HG02678 (cell line): Measurements from ENCODE around the gene ZFHX3.

Experiments used
- ATAC-seq: cut with Tn5 transposase; IDR thresholded peaks from one replicate; pipeline ENCODE4 v1.9.1; 2021; ENCODE audit warnings: mild to moderate bottlenecking, moderate library complexity; ENCODE audit not compliant: unreplicated experiment

ZFHX3 gene

DNA sequence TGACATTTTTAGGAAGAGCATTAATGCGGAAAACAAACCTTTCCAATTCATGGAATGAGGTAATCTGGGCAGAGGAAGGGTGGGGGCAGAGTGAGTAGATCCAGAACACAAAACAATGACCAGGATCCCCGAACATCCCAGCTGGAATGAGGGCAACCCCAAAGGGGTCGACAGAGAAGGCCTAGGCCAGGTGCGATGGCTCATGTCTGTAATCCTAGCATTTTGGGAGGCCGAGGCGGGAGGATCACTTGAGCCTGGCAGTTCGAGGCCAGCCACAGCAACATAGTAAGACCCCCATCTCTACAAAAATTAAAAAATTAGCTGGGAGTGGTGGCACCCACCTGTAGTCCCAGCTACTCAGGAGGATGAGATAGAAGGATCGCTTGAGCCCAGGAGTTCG, 64.7 kb downstream of the ZFHX3 start:
- no peak for ATAC-seq

DNA sequence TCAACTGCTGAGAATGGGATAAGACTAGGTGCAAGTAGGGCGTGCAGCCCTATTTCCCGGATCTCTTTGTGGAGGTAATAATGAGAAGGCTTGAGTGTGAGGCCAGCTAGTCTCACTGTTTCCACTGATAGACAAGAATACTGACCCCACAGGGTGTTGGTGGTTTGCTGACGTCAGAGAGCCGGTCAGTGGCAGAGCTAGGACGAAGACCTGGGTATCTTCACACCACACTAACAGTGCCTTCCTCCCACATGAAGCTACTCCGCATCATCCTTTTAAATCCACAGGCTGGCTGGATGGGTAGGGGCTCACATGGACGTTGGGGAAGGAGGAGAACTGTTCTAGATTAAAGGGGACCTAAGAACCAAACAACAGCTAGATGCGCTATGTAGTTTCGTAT, 68.0 kb downstream of the ZFHX3 start:
- no peak for ATAC-seq

DNA sequence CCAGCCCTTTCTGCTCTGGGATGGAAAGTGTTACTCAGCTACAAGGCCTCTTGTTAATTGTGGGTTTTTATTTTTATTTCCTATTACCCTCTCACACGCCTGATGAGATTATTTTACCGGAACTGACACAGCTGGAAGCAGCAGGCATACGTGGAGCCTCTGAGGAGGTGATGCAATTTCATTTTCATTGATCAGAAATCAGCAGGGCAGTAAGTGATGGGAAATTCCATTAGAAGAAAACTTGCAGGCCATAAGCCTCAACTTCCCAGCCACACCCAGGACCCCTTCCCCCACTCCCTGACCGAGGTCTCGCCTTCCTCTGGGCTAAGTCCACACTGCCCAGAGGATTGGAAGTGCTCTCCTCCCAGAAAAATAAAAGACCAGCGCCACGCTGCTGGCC, 69.7 kb downstream of the ZFHX3 start:
- no peak for ATAC-seq

DNA sequence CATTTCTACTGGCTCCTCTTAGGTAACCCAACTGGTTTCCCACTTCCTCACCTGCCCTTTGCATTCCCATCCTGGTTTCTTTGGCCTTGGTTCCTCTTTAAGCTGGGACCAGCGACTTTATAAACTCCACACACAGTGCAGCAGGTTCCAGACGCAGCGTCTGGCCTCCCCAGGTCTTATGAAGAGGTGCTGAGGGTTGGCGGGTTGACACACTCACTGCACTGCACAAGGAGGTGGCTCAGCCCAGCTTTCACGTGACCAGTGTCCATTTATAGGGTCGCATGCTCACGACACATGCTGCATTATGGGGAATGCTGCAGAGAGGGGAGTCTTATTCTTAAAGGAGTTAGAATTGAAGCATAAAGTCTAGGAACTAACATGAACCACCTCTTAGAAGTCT, 70.8 kb downstream of the ZFHX3 start:
- ATAC-seq, result no peak

DNA sequence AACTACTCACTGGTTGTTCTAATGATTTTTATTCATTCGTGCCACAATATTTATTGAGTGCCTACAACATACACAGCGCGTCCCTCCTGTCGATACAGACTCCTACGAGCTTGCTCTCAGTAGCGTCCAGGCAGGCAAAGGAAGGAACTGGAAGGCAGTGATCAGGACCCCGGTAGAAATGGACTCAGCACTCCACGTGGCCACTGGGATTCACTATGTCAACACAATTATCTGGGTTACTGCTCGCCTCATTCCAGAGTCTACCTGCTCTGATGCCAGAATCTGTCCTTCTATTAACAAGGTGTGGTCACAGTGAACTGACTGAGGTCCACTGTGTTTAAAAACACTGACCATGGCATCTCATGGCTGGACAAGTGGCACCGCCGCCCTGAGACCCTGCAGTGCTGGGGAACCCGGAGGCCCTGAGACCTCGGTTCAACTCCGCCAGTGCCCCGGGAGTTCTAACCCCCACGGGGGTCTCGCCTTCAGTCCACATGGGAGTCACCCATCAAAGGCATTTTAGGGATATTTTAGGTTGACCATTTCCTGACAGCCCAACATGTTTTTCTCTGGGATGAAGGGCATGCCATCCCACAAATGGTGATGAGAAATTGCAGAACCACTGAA, 71.4 kb downstream of the ZFHX3 start:
- ATAC-seq, result no peak

DNA sequence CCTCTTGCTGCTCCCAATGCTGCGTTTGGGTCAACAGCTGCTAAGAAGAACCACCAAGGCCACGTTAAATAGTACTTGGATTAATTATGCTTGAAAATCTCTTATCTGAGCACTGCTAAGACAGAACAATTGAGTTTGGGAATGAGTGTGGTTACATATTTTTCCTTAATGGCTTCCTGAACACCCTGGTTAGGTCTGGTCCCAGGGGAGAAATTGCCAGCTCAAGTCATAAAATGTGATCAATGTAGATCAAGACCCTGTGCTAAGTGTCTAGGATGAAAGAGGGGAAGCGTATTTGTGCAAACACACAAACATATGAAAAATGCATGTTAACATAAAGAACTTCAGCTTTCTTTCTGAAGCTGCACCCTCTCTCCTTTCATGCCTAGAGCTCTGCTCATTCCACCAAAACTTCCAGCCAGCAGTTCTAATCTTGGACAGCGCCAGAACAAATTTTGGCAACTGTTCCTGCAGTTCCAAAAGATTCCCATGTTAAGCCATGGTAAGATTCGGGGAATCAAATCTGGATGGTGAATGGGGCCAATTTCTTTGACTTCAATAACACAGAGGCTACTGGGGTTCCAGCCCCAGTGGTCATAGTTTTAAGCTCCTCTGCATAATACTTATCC, 72.0 kb downstream of the ZFHX3 start:
- ATAC-seq, result no peak

DNA sequence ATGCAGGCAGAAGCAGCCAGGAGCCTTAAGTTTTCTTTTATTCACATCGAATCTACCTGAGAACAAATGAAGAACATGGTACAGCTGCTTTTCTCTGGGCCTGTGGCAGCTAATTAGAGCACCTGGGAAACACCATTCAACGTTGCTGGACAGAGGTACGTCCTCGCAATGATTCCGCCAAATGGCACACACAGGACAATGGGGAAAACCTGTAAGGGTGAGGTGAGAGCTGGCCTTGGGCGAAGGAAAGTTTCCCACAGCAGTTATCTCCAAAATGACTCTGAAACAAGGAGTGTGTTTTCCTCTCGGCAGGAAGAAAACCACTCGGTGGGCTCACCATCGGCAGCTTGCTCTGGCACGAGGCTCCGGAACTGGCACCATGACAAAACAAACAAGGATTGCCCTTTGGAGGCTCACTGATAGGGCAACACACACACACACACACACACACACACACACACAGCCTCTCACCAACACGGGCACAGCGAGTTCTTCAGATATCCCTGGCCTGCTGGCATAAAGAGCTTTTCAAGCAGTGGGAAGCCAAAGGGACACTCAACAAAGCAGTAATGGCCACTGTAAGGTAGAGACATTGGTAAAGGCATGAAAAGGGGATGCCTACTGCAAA, 73.7 kb downstream of the ZFHX3 start:
- no peak for ATAC-seq

DNA sequence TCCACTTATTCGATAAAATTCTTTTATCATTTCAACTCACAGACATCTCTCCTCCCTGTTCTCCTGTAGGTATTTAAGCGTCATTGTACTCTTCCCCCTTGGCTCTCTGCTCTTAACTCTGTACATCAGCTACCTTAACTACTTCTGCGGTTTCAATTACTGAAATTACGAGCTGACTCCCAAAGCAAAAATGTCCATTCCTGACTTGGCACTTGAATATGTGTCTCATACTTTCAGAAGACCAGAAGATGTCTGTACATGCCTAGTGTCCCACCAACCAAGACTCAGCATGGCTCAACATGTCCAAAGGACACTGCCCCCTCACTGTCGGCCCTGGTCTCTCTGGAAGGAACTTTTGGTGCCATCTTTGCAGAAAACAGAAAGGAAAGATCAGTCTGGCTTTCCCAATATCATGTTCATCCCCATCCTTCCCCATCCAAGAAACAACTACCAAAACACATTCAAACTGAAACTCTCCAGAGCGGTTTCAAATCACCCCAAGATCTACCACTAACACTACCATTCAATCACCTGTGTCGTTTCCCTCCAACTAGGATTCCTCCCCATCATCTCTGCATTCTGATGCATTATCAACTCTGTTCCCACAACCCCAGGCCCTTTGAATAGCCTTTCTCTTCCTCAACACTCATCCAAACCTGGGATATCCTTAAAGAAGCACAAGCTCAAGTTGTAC, 74.9 kb downstream of the ZFHX3 start:
- no peak for ATAC-seq

DNA sequence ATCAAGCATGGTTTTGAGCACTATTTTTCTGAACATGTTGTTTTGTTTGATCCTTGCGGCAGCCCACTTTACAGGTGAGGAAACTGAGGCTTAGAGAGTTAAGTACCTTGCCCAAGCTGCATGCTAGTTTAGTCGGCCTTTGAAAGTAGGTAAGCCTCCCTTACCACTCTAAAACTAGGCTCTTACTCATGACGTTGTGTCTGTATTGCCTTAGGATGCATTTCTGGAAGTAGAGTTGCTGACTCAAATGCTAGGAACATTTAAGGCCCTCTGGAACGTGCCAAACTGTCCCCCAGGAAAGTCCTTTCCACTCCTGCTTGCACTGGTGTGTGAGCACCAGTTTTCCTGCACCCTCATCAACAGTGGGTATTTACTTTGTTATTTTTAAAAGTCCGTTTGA, 76.6 kb downstream of the ZFHX3 start:
- no peak for ATAC-seq

DNA sequence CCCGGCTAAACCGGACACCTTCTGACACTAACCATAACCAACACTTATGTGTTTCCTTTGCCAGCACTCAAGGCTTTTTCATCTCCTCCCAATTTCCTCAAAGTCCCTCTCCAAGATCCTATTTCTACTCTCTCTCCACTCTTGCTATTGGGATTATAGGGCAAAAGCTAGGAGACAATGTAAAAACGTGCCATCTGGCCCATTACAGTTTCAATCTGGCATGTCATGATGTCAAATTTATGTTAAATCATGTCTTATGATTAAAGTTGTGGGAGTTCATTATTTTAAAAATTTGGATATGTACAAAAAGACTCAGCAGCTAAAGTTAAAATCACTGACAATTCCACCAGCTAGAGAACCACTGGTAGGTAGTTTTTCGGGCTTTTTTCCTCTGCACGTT, 77.3 kb downstream of the ZFHX3 start:
- ATAC-seq, result no peak

DNA sequence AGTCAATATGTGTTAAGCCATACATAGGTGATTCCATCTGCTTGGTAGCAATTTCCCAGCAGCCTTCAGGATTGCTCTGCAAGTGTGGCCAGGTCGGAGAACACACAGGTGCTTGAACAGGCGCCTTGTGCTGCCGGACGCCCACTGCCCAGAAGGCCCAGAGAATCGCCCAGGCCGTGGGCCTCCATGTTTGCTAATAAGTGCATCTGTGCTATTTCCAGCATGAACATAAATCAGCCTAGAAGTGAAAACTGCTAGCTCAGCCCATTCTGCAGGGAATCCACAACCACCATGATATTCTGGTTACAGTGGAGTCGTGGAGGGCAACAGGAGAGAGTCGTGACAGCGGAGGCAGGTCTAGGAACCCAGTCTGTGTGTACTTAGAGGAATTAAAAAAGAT, 78.1 kb downstream of the ZFHX3 start:
- no peak for ATAC-seq

DNA sequence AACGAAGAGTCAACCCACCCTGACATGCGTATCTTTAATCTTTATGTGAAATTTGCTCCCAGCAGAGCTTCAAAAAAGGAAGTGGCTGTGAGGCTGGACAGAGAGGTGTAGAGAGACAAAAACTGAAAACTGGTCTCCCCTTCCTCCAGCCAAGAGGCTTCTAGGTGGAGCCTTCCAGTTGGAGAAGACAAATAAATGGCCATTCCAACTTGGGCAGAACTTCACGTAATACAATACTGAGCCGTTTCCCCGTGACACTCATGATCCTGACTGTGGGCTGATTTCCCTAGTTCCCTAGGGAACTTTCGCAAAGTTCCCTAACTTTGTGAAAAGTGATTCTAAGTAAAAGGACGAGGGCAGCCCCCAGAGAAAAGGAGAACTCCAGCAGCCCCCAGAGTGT, 78.8 kb downstream of the ZFHX3 start:
- ATAC-seq, result no peak

DNA sequence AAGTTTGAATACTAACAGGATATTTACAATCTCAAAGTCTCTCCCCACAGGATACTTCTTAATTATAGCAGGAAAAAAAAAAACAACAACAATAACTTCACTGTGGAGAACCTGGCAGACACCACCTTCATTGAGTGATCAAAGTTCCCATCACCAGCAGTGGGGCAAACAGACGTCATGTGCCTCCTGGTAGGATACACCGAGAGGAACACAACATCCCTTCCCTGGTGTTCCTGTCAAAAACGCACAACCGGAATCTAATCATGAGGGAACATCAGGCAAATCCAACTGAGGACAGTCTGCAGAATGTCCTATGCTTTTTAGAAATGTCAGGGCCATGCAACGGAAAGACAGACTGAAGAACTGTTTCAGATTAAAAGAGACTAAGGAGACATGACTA, 80.0 kb downstream of the ZFHX3 start:
- no peak for ATAC-seq

DNA sequence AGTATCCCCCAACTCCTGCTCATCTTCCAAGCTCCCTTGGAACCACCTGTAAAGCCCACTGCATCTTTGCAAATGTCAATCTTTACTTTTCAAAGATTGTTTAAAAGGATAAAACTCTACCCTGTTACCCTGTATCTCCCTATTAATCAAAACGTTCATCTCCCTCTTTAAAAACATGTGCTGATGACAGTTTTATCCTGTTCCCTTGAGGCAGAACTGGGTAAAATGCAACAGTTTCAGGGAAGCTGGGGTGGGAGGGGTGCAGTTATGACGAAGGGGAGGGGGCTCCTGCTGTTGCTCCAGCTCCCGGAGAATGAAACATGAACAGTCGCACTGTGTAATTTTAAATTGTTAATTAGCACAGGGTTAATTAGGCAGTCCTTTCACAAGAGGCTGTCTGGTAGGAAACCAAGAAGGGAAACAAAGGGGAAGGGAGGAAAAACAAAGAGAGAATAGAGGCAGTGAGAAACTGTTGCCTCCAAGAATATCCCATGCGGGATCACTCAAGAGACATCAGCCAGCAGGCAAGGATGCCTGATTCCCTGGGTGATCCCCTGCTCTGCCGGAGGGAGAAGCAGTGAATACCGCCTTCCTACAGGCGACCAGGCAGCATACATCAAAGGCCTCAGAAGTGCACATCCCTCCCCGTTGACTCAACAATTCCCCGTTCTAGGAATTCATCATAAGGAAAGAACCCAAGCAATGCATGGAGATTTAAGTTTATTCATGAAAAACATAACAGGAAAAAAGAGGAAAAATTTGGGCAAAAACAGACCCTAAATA, 84.2 kb downstream of the ZFHX3 start:
- no peak for ATAC-seq

DNA sequence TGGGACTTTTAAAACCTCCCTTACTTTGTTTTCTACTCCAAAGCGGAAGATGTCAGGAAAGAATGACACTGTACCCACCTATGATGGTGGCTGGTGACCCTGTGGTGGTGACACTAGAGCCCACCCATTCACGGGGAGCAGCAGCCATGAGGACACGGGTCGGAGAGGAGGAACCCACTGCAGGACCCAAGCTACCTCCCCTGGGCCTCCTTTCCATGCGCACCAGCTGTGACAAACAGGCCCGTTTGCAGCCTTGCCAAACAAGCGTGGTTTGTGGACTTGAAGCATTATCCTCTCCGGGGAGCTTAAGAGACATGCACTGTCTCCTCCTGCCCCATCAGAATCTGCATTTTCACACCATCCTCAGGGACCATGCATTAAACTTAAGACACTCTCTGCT, 85.6 kb downstream of the ZFHX3 start:
- no peak for ATAC-seq

DNA sequence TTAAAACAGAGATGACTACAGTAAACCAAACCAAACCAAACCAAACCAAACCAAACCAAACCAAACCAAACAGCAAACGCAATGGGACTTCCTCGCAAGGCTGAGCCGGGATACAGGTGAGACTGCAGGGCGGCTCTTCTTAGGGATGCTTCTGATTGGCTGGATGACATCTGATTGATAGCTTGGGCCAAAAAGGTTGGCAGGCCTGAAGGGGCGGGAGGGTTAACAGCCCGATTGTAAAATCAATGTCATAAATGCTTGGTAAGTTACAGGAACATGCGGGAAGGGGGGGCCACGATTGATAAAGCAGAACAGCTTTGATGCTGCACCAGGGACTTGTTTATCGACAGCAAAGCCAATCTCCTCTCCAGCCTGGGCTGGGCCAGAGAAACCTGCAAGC, 86.1 kb downstream of the ZFHX3 start:
- no peak for ATAC-seq

DNA sequence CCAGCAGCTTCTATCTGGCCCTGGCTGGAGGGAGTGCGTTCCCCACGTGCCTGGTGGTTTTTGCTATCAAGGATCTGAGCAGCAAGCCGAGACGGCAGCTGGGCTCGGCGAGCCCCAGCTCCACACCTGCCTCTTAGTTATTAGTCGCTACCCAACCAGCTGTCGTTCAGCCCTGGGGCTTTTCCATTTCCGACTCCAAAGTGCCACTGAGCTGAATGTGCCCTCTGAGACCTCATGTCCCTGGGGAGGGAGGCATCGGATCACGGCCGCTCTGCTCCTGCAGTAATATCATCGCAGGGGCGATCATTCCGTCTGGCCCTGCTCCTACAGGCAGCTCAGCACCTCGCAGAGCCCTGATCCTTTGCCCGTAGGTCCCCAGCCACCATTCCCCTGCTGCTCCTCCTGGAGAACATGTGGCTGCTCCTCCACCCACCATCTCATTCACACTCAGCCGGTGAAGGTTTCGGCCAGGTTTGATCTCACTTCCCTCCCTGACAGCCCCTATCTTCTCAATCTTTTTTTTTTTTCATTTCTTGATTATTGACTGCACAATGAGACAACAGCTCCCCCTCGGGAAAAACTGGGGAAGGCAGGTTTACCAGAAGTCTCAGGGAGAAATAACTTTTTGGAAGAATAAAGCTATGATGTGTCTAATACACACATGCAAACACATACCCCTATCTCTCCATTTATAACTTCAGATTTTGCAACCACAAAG, 86.7 kb downstream of the ZFHX3 start:
- no peak for ATAC-seq

DNA sequence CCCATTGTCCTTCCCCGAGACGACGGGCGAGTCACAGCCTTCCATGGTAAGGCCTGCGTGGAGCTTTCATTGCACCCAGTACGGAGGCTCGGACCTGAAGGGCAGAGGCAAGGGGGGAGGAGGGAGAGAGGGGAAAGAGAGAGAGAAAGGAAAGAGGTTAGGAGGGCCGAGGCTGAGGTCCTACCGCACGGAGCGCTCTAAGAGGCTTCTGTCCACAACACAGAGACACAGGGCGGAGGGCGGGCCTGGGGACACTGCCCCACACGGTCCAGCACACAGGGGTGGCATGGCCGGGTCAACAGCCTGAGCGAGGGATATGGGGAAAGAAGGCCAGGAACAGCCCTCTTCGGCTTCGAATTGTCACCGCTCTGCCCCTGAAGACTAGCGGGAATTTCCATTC, 87.8 kb downstream of the ZFHX3 start:
- no peak for ATAC-seq

DNA sequence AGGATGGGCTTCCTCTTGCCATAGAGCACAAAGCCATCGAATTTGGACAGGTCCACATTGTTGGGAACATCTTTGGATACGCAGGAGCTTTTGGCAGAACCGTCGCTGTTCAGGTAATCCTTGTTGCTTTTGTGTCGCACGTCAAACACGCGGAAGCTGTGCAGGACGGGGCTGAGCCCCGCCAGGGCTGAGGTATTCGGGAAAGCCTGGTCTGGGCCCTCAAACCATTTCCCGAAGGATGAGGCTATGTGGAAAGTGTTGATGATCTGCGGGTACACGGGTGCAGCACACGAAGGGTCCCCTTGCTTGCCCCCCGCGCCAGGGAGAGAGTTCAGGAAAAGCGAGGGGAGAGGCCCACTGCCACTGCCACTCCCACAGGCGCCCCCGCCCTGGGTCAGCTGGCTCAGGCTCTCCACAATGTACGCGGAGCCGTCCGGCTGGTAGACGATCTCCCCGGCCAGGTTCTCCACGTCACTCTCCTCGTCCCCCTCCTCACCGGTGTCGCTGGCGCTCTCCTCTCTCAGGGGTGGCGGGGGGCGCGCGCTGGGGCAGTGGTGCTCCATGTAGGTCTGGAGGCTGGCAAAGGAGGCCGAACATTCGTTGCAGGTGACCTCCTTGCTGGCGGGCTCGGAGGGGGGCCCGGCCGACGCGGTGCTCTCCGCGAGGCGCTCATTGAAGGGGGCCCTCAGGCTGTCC, 88.5 kb downstream of the ZFHX3 start:
- no peak for ATAC-seq

DNA sequence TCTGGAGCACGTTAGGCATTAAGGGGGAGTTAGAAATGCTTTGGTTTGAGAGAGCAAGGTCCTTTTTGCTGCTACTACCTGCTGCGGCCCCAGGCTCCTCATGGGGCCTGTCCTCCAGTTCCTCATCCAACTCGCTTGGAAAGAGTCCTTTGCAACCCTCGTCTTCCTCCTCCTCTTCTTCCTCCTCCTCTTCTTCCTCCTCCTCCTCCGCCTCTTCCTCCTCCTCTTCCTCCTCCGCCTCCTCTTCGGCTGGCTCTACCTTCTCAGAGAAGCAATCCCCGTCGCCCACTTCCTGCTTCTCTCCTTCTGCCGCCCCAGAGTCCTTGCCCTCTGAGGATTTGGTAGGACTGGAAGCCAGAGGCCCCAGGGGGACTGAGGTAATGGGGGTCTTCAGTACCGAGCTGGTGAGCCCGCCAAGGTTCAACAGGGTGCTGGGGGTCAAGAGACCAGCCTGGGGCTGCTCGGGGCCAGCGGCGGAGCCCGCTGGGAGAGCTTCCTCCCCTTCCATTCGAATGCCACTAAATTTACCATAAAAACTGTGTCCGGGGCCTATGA, 89.3 kb downstream of the ZFHX3 start:
- no peak for ATAC-seq
